HCT116 (cell line): ENCODE results near the gene CREB3. TPM values are rescaled to one million over a fixed set of nuclear protein-coding genes. Genes with fewer than 3 reads are reported as not detected.

ENCODE experiments used
- ATAC-seq: fragments of 200-7000 bp; cut with Tn5 transposase; 2 replicates; pipeline ENCODE4 v1.9.1; 2020; ENCODE audit warnings: mild to moderate bottlenecking, moderate library complexity
- BruUV-seq: library from RNA; stranded (reverse); fragments of 400-500 nt; replicated peaks from 2 replicates; lab custom pipeline; 2021; lab: Mats Ljungman, UMichigan
- CTCF ChIA-PET: fragments of 300-600 bp; sonication (Branson Sonifier 250); formaldehyde crosslinking; loops from one replicate; lab custom pipeline; 2021; ENCODE audit warnings: antibody characterized with exemption; lab: Charles Lee
- POLR2A ChIA-PET: fragments of 300-600, 350-600 bp; sonication (Branson Sonifier 250); formaldehyde crosslinking; loops from one replicate; lab custom pipeline; 2021; ENCODE audit warnings: antibody characterized with exemption; lab: Charles Lee
- RAD21 ChIA-PET, 2 experiments: fragments of 300-600 bp; sonication (Branson Sonifier 250); formaldehyde crosslinking; loops; one replicate each; lab custom pipeline; 2023; ENCODE audit warnings: low total read pairs in 2 of 2; ENCODE audit not compliant: uncharacterized antibody in 2 of 2, unreplicated experiment in 2 of 2, low non-redundant PET in 1 of 2; lab: Charles Lee
- DNase-seq: peaks from one replicate; pipeline ENCODE4 v3.0.0-alpha.2; 2010; ENCODE audit warnings: low read depth, low spot score
- H2AFZ ChIP-seq: fragments of 200-600 bp; shearing (Covaris generic), sonication (generic); 2 replicates; pipeline ENCODE4 v1.6.1; 2017; ENCODE audit warnings: low read depth, mixed run types, mixed read lengths, antibody characterized with exemption, low read length; ENCODE audit not compliant: poor library complexity, severe bottlenecking
- H3K27ac ChIP-seq: 2 replicates; pipeline ENCODE4 v1.5.1; 2012; ENCODE audit warnings: low read depth, low read length
- H3K27me3 ChIP-seq: fragments of 200-600 bp; sonication (generic); 2 replicates; pipeline ENCODE4 v1.6.1; 2016; ENCODE audit warnings: mixed run types, low read length, mixed read lengths; ENCODE audit not compliant: insufficient read depth
- H3K36me3 ChIP-seq, 2 experiments: fragments of 200-500 bp in 1 of 2; fragments of 200-600 bp in 1 of 2; sonication (Bioruptor generic) in 1 of 2; sonication (generic) in 1 of 2; 2 replicates each; pipeline versions ENCODE4 v1.5.1 to v1.6.1; 2014 to 2016; ENCODE audit warnings: low read length in 2 of 2, inconsistent platforms in 1 of 2, mixed read lengths in 1 of 2, mixed run types in 1 of 2; ENCODE audit not compliant: insufficient read depth in 2 of 2, control insufficient read depth in 1 of 2
- H3K4me1 ChIP-seq, 2 experiments: fragments of 200-600 bp in 1 of 2; sonication (generic) in 1 of 2; 2 replicates each; pipeline versions ENCODE4 v1.5.1 to v1.6.1; 2012 to 2017; ENCODE audit warnings: low read length in 2 of 2, inconsistent platforms in 1 of 2, mild to moderate bottlenecking in 1 of 2, mixed read lengths in 1 of 2, mixed run types in 1 of 2, moderate library complexity in 1 of 2; ENCODE audit not compliant: insufficient read depth in 2 of 2, control insufficient read depth in 1 of 2
- H3K4me2 ChIP-seq: fragments of 200-600 bp; sonication (generic); 2 replicates; pipeline ENCODE4 v1.6.1; 2017; ENCODE audit warnings: mixed run types, low read length, mixed read lengths
- H3K4me3 ChIP-seq, 2 experiments: fragments of 200-600 bp in 1 of 2; sonication (generic) in 1 of 2; replicated peaks in 1 of 2; 2 replicates each; pipeline ENCODE4 v1.5.1; 2011 to 2016; ENCODE audit warnings: low read length in 2 of 2, control low read depth in 1 of 2, low read depth in 1 of 2, mild to moderate bottlenecking in 1 of 2, mixed read lengths in 1 of 2, mixed run types in 1 of 2
- H3K79me2 ChIP-seq: fragments of 200-600 bp; sonication (generic); 2 replicates; pipeline ENCODE4 v1.6.1; 2017; ENCODE audit warnings: mild to moderate bottlenecking, mixed run types, low read length, moderate library complexity, mixed read lengths; ENCODE audit not compliant: insufficient read depth
- H3K9ac ChIP-seq: fragments of 200-600 bp; sonication (generic); 2 replicates; pipeline ENCODE4 v1.6.1; 2016; ENCODE audit warnings: low read length, mixed read lengths
- H3K9me2 ChIP-seq: fragments of 200-600 bp; sonication (generic), shearing (Covaris generic); 2 replicates; pipeline ENCODE4 v1.6.1; 2017; ENCODE audit warnings: mixed run types, mild to moderate bottlenecking, moderate library complexity; ENCODE audit not compliant: insufficient read depth
- H3K9me3 ChIP-seq, 2 experiments: fragments of 200-500 bp in 1 of 2; fragments of 200-600 bp in 1 of 2; sonication (Bioruptor generic) in 1 of 2; sonication (generic) in 1 of 2; 2 replicates each; pipeline ENCODE4 v1.6.1; 2014 to 2017; ENCODE audit warnings: low read length in 2 of 2, mixed read lengths in 2 of 2, inconsistent platforms in 1 of 2, low read depth in 1 of 2, mild to moderate bottlenecking in 1 of 2, mixed run types in 1 of 2, moderate library complexity in 1 of 2; ENCODE audit not compliant: control insufficient read depth in 1 of 2, insufficient read depth in 1 of 2
- H4K20me1 ChIP-seq: fragments of 200-600 bp; sonication (generic), shearing (Covaris generic); 2 replicates; pipeline ENCODE4 v1.6.1; 2017; ENCODE audit warnings: mixed run types, mild to moderate bottlenecking, moderate library complexity; ENCODE audit not compliant: insufficient read depth
- ATF3 ChIP-seq: IDR thresholded peaks from 2 replicates; pipeline ENCODE4 v1.6.1; 2012
- CEBPB ChIP-seq: IDR thresholded peaks from 2 replicates; pipeline ENCODE4 v1.6.1; 2012; ENCODE audit warnings: low read depth
- EGR1 ChIP-seq: IDR thresholded peaks from 2 replicates; pipeline ENCODE4 v1.6.1; 2012; ENCODE audit warnings: low read depth
- EZH2 ChIP-seq: fragments of 200-600 bp; sonication (generic); IDR thresholded peaks from 2 replicates; pipeline ENCODE4 v1.6.1; 2017; ENCODE audit warnings: antibody characterized with exemption, mixed run types
- EZH2phosphoT487 ChIP-seq: fragments of 200-600 bp; IDR thresholded peaks from 2 replicates; pipeline ENCODE4 v1.6.1; 2018; ENCODE audit warnings: antibody characterized with exemption, borderline replicate concordance
- FOSL1 ChIP-seq: IDR thresholded peaks from 2 replicates; pipeline ENCODE4 v1.6.1; 2012; ENCODE audit warnings: low read depth
- JUND ChIP-seq: IDR thresholded peaks from 2 replicates; pipeline ENCODE4 v1.6.1; 2012
- POLR2A ChIP-seq: IDR thresholded peaks from 2 replicates; pipeline ENCODE4 v1.7.0; 2011; ENCODE audit warnings: borderline replicate concordance; ENCODE audit not compliant: insufficient read depth, insufficient read length; ENCODE audit errors: extremely low read depth
- RAD21 ChIP-seq: IDR thresholded peaks from 2 replicates; pipeline ENCODE4 v1.6.1; 2012; ENCODE audit warnings: low read depth, mild to moderate bottlenecking
- REST ChIP-seq: IDR thresholded peaks from 2 replicates; pipeline ENCODE4 v1.6.1; 2012; ENCODE audit warnings: low read depth
- SP1 ChIP-seq: IDR thresholded peaks from 2 replicates; pipeline ENCODE4 v1.6.1; 2012; ENCODE audit warnings: low read depth
- SRF ChIP-seq: IDR thresholded peaks from 2 replicates; pipeline ENCODE4 v1.6.1; 2012; ENCODE audit warnings: low read depth
- YY1 ChIP-seq: IDR thresholded peaks from 2 replicates; pipeline ENCODE4 v1.6.1; 2011; ENCODE audit warnings: low read length, low read depth, moderate library complexity, mild to moderate bottlenecking; ENCODE audit not compliant: insufficient replicate concordance; ENCODE audit errors: extremely low read depth
- ZBTB33 ChIP-seq: IDR thresholded peaks from 2 replicates; pipeline ENCODE4 v1.6.1; 2011; ENCODE audit warnings: mild to moderate bottlenecking, low read length, moderate library complexity; ENCODE audit not compliant: insufficient replicate concordance; ENCODE audit errors: extremely low read depth
- ZFX ChIP-seq: fragments of 450-650 bp; IDR thresholded peaks from 2 replicates; pipeline ENCODE4 v1.6.1; 2017
- ZNF274 ChIP-seq: fragments of 200-500 bp; sonication (Bioruptor generic); IDR thresholded peaks from 2 replicates; pipeline ENCODE4 v1.6.1; 2014; ENCODE audit warnings: mild to moderate bottlenecking, low read depth, low read length, inconsistent platforms
- intact Hi-C: fragments of 100-400 bp; cut with micrococcal nuclease; formaldehyde crosslinking; loops from 2 replicates; pipeline ENCODE4 v1.10.0; 2022
- total RNA-seq: library from RNA; stranded (reverse); gene quantifications from one replicate; pipeline ENCODE4 v1.2.1, GENCODE V29; 2021; ENCODE audit not compliant: unreplicated experiment

The CREB3 gene
- total RNA-seq, 1 experiment from 2014 or later, result 22.3 TPM

GRCh38 chr9:35776018-35776417 is 43.6 kb downstream of the CREB3 start:
- H3K9me3 ChIP-seq, result no peaks in the 10 kb centered on the region
- H3K4me2 ChIP-seq, result no peak overlapping the region
- no peak overlapping the region for H3K9ac ChIP-seq
- ATAC-seq (no peak), DNase-seq (no peak)
- no peaks in the 10 kb centered on the region for H3K36me3 ChIP-seq
- no peak overlapping the region for H3K27ac ChIP-seq
- no peak overlapping the region for H2AFZ ChIP-seq
- peaks cover 2 to 6% of the 10 kb centered on the region in 2 experiments; a peak in 2 of 4 replicates for H3K4me1 ChIP-seq
- ChIA-PET CTCF (interaction anchor here (0.8 to 1.7 kb wide), 3 partner anchors 14 to 106 kb away, joined by 5 to 6 read pairs (median 6); no protein-coding TSS in a partner anchor), POLR2A (no interaction called here), RAD21 (no interaction called here)
- no peak overlapping the region for H3K4me3 ChIP-seq
- H3K9me2 ChIP-seq, result no peaks in the 10 kb centered on the region
- no peaks in the 10 kb centered on the region for H4K20me1 ChIP-seq
- no peaks in the 10 kb centered on the region for H3K27me3 ChIP-seq
- intact Hi-C loops, result no loop called here
- H3K79me2 ChIP-seq, result no peaks in the 10 kb centered on the region
- TF ChIP-seq EGR1, result no peak
- TF ChIP-seq ATF3, result no peak
- TF ChIP-seq EZH2phosphoT487, result no peak
- no peak for TF ChIP-seq FOSL1
- TF ChIP-seq ZFX, result no peak
- TF ChIP-seq POLR2A, result no peak
- TF ChIP-seq YY1, result no peak
- no peak for TF ChIP-seq SP1
- TF ChIP-seq EZH2, result no peak
- no peak for TF ChIP-seq RAD21
- TF ChIP-seq SRF, result no peak
- TF ChIP-seq REST, result no peak
- no peak for TF ChIP-seq ZBTB33
- TF ChIP-seq JUND, result no peak
- no peak for TF ChIP-seq CEBPB
- no peak for TF ChIP-seq ZNF274
- BruUV-seq, result no TSS peak
